HG03342 (cell line): ENCODE measurements around the gene CHSY1.
"Not testable (repeated sequence)": the region's sequence is repeated elsewhere in the genome, so short reads cannot be mapped to it uniquely, and the experiment has no call there.

Experiments used
- ATAC-seq: cut with Tn5 transposase; IDR thresholded peaks from one replicate; pipeline ENCODE4 v1.9.1; 2021; ENCODE audit warnings: mild to moderate bottlenecking, moderate library complexity; ENCODE audit not compliant: unreplicated experiment

Gene CHSY1

DNA sequence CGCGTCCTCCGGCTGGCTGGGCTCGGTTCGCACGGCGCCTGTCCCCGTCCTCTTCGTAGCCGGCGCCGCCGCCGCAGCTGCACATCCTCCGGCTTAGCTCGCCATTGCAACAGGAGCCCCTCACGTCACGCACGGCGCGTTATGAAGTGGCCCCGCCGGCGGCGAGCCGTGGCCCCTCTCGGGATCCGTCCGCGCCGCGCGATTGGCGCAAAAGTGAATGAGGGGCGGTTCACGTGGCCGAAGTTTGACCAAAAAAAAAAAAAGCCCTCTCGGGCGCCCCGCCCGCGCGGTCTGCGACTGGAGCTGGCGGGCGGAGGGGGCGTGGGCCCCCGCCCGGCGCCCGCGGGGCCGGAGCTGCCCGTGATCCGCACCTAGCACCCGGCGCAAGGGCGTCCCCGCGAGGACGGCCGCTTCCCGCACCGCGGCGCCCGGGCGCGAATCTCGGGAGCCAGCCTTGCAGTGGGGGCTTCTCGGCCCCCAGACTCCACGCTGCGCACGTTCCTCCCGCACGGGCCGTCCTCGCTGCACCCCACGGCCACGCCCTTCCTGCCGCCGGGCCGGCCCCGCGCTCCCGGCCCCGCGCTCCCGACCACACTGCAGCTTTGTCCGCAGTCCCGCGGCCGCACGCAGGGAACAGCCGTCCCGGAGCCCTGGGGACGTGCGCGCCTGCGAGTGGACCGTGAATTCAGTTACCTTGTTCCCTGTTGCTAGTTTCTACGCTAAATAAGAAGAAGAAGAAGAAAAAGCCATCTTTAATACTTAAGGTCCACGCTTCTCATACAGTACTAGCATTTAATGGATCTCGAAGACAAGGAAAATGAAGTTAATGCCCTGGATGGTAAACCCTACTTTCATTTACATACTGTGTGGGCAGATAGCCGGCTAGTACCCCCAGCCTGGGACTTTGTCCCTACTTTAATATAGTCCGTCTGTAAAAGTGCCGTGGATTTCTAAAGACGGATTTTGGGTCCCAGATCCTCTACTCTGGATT, at the start of gene CHSY1:
Gene CHSY1, minus strand, starts transcription at position 219 of the 991 bp plus-strand sequence. CDS start 592 bp downstream, outside the sequence.
- ATAC-seq: peak; percentile 66

DNA sequence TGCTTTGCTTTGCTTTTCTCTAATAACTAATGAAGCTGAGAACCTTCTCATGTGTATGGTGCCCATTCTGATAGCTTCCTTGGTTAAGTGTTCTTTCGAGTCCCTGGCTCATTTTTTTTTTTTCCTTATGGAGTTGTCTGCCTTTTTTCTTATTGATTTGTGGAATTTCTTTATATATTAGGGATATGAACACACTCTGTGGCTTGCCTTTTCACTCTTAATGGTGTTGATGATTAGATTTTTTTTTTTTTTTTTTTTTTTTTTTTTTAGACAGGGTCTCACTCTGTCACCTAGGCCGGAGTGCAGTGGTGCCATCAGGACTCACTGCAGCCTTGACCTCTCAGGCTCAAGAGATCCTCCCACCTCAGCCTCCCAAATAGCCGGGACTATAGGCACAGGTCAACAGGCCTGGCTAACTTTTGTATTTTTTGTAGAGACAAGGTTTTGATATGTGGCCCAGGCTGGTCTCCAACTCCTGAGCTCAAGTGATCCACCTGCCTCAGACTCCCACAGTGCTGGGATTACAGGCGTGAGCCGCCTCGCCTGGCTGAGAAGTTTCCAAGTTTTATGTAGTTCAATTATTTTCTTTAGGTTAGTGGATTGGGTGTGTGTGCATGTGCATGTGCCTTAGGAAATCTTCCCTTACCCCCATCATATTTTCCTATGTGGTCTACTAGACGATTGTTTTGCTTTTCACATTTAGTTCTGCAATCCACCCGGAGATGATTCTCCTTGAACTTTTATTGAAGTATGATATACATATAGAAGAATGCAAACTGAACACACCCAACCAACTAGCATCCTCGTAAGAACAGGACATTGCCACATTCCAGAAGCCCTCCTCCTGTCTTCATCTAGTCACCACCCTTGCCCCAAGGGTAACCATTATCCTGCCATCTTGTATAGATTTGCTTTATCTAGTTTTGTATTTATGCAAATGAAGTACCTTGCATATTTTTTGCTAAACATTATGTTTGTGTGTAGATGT, 44.9 kb upstream of the CHSY1 start:
- ATAC-seq: no peak

GRCh38 chr15:101295607-101296161, 43.8 kb upstream of the CHSY1 start:
- ATAC-seq: no peak

DNA sequence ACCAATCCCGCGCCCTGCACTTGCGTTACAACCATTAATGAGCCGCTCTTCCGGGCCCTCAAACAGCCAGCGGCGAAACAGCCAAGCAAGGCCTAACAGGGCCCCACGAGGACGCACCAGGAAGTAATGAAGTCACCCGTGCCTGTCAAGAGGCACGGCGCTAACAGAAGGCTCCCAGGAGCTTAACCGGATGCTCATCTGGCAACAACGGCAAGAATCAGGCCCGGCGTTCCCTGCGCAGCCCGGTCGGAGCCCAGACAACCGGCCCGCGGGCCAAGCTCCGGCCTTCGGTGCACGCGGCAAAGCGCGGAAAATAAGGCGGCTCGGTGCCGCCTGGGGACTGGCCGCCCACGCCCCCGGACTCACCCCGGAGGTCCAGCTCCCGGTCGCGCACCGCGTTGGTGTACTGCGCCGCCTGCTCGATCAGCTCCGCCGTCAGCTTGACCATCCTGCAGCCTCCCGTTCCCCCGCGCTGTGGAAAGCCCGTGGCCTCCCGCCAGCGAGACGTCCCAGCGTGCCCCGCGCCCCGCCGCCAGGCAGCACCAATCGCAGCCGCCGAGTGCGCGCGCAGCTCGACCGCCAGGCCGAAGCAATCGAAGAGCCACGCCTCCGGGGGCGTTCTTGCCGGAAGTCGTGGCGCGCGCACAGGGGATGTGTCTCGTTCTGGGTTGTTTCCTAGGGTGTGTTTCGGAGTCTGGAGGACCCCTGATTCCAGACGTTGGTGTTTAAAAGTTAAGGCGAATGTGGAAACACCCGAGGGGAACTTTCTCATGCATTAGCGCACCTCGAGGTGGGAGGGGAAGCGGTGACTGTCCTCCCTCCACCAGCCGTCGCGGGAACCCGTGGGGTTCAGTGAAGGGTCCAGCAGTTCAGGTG, 43.1 kb upstream of the CHSY1 start, which contains the start of gene SNRPA1:
Gene SNRPA1, minus strand, starts transcription at position 518 of the 876 bp plus-strand sequence. Its CDS starts 70 bp downstream, at position 448.
- peak; percentile 77 for ATAC-seq

DNA sequence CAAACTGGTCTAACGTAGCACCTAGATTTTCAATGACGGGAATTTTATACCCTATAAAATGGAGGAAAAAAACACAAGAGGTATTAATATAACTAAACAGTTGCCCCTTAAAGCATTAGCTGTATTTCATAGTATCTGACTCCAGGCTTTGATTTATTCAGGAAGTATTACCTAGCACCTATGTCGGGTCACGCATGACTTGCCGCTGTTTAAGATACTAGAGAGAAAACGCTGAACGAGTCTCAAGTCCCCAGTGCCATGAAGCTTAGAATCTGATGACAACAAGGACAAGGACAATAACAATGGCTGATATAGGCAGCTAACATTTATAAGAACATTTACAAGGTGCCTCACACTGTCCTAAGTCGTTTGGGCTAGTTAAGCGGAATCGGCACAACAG, 41.3 kb upstream of the CHSY1 start:
- no peak for ATAC-seq

- no peak for ATAC-seq
Measured at GRCh38 chr15:101288905-101289513, 37.2 kb upstream of the CHSY1 start.

- ATAC-seq: not testable (repeated sequence)
Measured at GRCh38 chr15:101287342-101287741, 35.5 kb upstream of the CHSY1 start.

GRCh38 chr15:101286471-101287114, 34.7 kb upstream of the CHSY1 start:
- no peak for ATAC-seq

DNA sequence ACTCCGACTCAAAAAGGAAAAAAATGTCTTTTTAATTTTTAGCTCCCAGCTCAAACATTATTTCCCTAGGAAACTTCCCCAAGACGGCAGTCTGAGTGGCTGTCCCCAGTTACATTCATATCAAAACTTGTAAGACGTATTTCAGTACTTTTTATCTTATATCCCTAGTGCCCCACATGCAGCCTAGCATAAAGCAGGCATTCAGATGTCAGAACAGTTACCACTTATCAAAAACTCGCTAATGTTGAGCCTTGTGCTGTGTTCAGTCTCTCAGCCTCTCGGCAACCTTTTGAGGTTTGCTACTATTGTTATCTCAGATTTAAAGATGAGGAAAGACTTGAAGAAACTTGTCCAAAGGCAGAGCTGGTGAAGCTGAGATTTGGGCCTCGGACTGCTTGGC, 32.1 kb upstream of the CHSY1 start:
- no peak for ATAC-seq

- no peak for ATAC-seq
Measured at GRCh38 chr15:101280007-101280406, 28.2 kb upstream of the CHSY1 start.

DNA sequence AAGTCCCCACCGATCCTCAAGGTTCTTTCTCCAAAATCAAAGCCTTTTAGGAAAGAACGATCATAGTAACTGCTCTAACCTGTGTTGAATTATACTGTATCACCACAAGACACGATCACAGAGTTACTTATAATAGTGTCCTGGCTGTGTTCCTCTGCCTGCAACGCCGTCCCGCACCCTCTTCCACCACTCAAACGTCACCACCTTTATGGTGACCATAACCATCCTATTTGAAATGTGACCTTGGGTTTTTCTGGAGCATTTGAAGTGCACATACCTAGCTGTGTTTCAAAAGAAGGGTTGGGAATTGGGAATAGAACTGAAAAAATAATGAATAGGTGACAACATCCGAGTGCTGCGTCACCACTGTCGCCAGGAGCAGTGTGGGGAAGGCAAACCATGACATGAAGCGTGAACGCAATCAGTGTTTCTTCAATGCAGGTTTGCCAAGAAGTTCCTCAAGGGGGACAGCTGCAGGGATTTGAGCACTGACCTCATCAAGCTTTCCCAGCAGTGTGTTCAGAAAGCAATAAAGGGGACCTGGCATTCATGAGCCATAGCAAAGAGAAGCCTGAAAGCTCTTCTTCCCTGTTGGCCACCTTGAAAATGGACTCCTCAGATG, 26.2 kb upstream of the CHSY1 start:
- ATAC-seq: no peak

DNA sequence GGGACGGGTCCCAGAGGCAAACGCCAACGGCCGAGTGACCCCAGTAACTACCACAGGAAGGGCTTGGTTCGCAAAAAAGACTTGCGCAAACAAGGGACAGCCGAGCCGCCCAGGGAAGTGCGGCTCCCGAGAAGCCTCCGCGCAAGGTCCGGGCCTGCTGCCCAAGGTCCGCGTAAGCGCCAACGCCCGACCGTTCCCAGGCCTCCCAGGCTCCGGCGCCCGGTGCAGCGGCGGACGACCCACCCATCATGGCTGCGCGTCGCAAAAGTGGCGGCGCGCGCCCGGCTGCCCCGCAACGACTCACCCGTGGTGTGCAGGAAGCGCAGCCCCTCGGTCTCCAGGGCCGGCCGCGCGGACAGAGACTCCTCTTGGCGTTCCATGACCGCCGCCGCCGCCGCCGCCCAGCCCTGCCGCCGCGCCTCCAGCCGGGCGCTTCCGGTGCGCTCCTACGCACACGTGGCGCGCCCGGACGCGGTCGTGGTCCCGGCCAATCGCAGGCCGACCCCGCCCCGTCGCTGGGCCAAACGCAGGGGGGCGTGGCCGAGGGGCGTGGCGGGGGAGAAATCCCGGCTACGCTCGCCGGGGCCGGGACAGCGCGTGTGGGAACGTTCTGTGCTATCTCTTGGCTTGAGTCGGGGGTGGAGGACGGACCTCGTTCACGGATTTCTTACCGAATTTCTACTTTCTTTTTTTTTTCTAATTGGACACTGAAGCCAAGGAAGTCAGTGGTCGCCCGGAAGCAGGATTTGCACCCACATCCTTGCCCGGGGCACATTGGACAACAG, 25.4 kb upstream of the CHSY1 start, which contains the start of gene SELENOS:
Gene SELENOS, minus strand, starts transcription at position 448 of the 785 bp plus-strand sequence. Its CDS starts 68 bp downstream, at position 380.
- ATAC-seq: peak; percentile 88

DNA sequence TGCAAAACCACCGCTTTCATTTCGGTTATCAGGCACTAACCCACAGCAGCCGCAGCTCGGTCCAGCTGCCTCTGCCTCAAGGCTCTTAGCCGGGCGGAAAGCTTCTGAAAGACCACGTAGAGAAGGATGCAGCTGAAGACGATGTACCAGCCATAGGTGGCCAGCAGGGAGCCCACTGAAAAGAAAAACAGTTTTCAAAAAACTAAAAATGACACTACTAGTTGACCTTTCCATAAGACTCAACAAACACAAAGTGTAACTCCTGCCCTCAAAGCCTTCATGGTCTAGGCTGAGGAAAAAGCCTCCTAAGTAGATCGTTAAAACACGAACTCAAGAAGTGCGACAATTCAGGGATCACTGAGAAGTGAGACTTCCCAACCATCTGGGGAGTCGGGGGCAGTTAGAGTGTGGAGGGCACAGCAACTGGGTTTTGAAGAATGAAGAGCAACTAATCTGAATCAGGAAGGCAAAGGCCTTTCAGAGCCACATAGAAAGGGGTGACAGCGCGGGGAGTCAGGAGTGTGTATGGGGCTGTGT, 24.7 kb upstream of the CHSY1 start:
- peak; percentile 44 for ATAC-seq

DNA sequence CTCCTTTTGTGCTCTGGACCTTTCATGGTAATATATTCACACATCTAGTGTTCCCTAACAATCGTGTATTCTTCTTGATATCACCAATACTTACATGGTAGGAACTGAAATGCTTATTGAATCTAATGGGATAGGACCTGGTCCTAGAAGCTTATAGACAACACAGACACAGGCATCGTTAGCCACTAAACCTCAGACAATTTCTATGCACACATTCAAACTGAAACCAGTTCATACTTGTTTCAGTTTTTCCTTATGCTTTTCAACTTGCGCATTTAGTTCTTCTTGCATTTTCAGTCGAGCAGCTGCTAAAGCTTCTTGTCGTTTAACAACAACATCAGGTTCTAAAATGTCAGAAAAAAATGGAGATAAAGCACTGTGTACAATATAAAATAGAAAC, 23.2 kb upstream of the CHSY1 start:
- ATAC-seq: no peak

- ATAC-seq: no peak
Measured at GRCh38 chr15:101273534-101273933, 21.7 kb upstream of the CHSY1 start.

DNA sequence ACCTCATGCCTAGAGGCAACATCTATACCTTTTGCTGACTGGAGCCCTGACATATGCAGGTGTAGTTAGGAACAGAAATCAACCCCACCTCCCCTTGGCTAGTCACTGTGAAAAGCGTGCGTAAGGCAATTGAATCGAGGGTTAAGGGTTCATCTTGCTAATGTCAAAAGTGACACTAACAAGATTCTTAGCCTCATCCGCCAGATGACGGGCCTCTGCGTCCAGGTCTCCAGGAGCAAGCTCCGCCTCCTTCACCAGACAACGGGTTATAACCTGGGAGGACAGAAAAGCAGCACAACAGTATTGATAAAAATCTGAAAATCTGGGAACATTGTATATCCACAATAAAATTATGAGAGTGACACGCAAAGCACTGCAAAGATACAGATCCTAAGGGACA, 20.7 kb upstream of the CHSY1 start:
- ATAC-seq: no peak

- no peak for ATAC-seq
Measured at GRCh38 chr15:101269479-101270223, 17.8 kb upstream of the CHSY1 start.
